ENCODE data around the gene P2RX1.

The P2RX1 gene

DNA sequence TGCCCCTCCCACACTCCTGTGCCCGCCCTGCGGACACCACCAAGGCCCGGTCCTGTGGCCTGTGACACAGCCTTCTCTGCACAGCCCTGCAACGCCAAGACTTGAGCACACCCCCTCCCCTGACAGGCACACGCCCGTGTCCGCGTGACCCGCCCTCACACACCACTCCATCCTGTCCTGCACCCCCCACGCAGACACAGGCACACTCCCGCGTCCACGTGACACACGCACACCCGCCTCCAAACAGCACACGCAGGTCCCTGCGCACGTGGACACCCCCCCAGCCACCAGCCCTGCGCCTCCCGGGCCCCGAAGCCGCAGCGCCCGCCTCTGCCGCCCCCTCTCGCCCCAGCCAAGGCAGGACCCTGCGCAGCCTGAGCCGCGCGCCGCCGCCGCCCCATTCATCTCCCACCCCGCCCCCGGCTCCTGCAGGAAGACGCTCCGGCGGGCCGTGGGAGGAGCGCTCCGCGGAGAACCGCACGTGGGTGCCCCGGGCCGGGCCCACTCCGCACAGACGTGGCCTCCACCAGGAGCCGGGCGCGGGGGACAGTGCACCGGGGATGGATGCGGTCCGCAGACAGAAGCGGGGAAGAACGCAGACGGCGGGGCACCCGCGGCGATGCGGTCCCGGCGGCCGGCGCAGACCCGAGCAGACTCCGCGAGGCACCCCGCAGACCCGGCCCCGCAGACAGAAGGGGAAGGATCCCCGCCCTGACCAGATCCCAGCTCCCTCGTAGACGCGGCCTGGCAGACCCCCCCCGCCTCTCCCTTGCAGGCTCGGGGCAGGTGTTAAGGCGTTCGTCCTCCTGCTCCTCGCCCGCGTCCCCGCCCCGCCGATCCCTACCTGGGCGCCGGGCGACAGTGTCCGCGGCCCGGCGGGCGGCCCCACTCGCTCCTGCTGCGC, 23.9 kb downstream of the P2RX1 start:
- DNase-seq (ENCODE audit: insufficient read length, low spot score) = peak; percentile 58
- FAIRE-seq = peak; percentile 97
- TF ChIP-seq TAF1 (IDR thresholded peaks at IDR 0.05; ENCODE audit: low read depth, low read length) (no peak), SPI1 (IDR thresholded peaks at IDR 0.05; ENCODE audit: low read depth, low read length) (no peak), POLR2AphosphoS5 (IDR thresholded peaks at IDR 0.05; ENCODE audit: low read depth, low read length) (no peak), PAX5 (IDR thresholded peaks at IDR 0.05; ENCODE audit: insufficient read depth, low read length, severe bottlenecking) (no peak), POLR2A (IDR thresholded peaks at IDR 0.05; ENCODE audit: low read depth, low read length) (no peak), POU2F2 (IDR thresholded peaks at IDR 0.05; ENCODE audit: low read depth, low read length) (no peak)

- DNase-seq (ENCODE audit: insufficient read length, low spot score) (no peak), FAIRE-seq (no peak)
- no peak for TF ChIP-seq POU2F2 (IDR thresholded peaks at IDR 0.05; ENCODE audit: low read depth, low read length)
- TF ChIP-seq POLR2A (IDR thresholded peaks at IDR 0.05; ENCODE audit: low read depth, low read length) = no peak
- no peak for TF ChIP-seq PAX5 (IDR thresholded peaks at IDR 0.05; ENCODE audit: insufficient read depth, low read length, severe bottlenecking)
- TF ChIP-seq TAF1 (IDR thresholded peaks at IDR 0.05; ENCODE audit: low read depth, low read length) = no peak
- no peak for TF ChIP-seq SPI1 (IDR thresholded peaks at IDR 0.05; ENCODE audit: low read depth, low read length)
- TF ChIP-seq POLR2AphosphoS5 (IDR thresholded peaks at IDR 0.05; ENCODE audit: low read depth, low read length) = no peak
These were observed 24.6 kb downstream of the P2RX1 start for GRCh38 chr17:3891626-3892094.

DNA sequence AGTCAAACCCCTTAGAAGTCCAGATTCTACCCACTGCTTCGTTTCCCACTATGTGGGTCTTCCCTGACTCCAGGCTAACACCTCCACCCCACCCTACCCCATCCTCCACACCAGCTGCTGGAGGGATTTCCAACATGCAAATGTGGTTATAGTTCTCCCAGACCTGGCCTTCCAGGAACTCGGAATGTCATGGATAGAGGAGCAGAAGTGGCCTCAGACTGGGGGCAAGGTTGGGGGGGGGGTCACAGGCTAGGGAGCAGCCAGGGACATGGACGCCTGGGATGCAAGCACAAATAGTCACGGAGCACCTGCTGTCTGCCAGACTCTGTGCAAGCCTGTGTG, 25.4 kb downstream of the P2RX1 start:
- TF ChIP-seq POU2F2 (IDR thresholded peaks at IDR 0.05; ENCODE audit: low read depth, low read length) (no peak), POLR2A (IDR thresholded peaks at IDR 0.05; ENCODE audit: low read depth, low read length) (no peak), TAF1 (IDR thresholded peaks at IDR 0.05; ENCODE audit: low read depth, low read length) (no peak)
- FAIRE-seq (no peak), DNase-seq (ENCODE audit: insufficient read length, low spot score) (no peak)

DNA sequence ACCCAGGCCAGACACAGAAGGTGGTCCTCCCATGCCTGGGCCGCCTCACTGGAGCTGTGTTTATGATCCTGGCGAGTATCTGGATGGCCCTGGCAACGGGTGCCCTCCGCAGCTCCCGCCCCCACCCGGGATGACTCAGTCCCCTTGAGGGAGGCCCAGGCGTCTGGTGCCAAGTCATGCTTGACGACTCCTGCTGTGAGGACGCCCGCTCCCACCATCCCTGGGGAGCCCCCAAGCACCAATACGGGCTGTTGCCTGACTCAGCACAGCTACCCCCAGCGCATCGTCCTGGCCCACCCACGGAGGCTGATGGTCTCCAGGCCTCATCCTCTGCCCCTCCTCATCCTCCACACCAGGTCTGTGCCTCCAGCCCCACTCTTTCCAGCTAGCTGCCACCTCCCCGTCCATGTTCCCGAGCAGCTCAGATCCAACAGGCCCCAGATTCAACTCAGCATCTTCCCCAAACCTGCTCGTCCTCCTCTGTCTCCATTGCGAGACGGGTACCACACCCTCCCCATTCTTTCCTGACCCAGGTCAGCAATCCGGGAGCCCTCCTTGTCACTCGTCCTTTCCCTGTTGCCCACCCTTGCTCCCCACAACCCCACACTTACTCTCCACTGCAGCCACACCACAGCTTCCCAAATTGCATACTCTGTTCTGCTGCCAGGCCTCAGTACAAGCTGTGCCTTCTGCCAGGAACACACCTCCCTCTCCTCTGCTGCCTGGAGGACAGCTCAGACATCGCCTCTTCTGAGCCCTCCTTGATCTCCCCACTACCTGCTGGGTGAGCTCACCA, 26.0 kb downstream of the P2RX1 start:
- no peak for DNase-seq (ENCODE audit: insufficient read length, low spot score)
- no peak for TF ChIP-seq POU2F2 (IDR thresholded peaks at IDR 0.05; ENCODE audit: low read depth, low read length)
- no peak for TF ChIP-seq POLR2AphosphoS5 (IDR thresholded peaks at IDR 0.05; ENCODE audit: low read depth, low read length)
- no peak for TF ChIP-seq TAF1 (IDR thresholded peaks at IDR 0.05; ENCODE audit: low read depth, low read length)
- no peak for TF ChIP-seq PAX5 (IDR thresholded peaks at IDR 0.05; ENCODE audit: insufficient read depth, low read length, severe bottlenecking)
- no peak for TF ChIP-seq SPI1 (IDR thresholded peaks at IDR 0.05; ENCODE audit: low read depth, low read length)
- no peak for TF ChIP-seq POLR2A (IDR thresholded peaks at IDR 0.05; ENCODE audit: low read depth, low read length)
- no peak for FAIRE-seq

- no peak for DNase-seq (ENCODE audit: insufficient read length, low spot score)
- FAIRE-seq = no peak
- no peak for TF ChIP-seq POLR2A (IDR thresholded peaks at IDR 0.05; ENCODE audit: low read depth, low read length)
- no peak for TF ChIP-seq POLR2AphosphoS5 (IDR thresholded peaks at IDR 0.05; ENCODE audit: low read depth, low read length)
- no peak for TF ChIP-seq SPI1 (IDR thresholded peaks at IDR 0.05; ENCODE audit: low read depth, low read length)
- TF ChIP-seq TAF1 (IDR thresholded peaks at IDR 0.05; ENCODE audit: low read depth, low read length) = no peak
- no peak for TF ChIP-seq POU2F2 (IDR thresholded peaks at IDR 0.05; ENCODE audit: low read depth, low read length)
- TF ChIP-seq PAX5 (IDR thresholded peaks at IDR 0.05; ENCODE audit: insufficient read depth, low read length, severe bottlenecking) = no peak
These were observed 26.8 kb downstream of the P2RX1 start for GRCh38 chr17:3889325-3890012.

GRCh38 chr17:3888343-3889171, 27.7 kb downstream of the P2RX1 start:
- FAIRE-seq (no peak), DNase-seq (ENCODE audit: insufficient read length, low spot score) (no peak)
- TF ChIP-seq PAX5 (IDR thresholded peaks at IDR 0.05; ENCODE audit: insufficient read depth, low read length, severe bottlenecking) (no peak), SPI1 (IDR thresholded peaks at IDR 0.05; ENCODE audit: low read depth, low read length) (no peak), TAF1 (IDR thresholded peaks at IDR 0.05; ENCODE audit: low read depth, low read length) (no peak), POLR2A (IDR thresholded peaks at IDR 0.05; ENCODE audit: low read depth, low read length) (no peak), POLR2AphosphoS5 (IDR thresholded peaks at IDR 0.05; ENCODE audit: low read depth, low read length) (no peak), POU2F2 (IDR thresholded peaks at IDR 0.05; ENCODE audit: low read depth, low read length) (no peak)

- TF ChIP-seq POU2F2 (IDR thresholded peaks at IDR 0.05; ENCODE audit: low read depth, low read length) (no peak), SPI1 (IDR thresholded peaks at IDR 0.05; ENCODE audit: low read depth, low read length) (no peak), POLR2A (IDR thresholded peaks at IDR 0.05; ENCODE audit: low read depth, low read length) (no peak), TAF1 (IDR thresholded peaks at IDR 0.05; ENCODE audit: low read depth, low read length) (no peak), PAX5 (IDR thresholded peaks at IDR 0.05; ENCODE audit: insufficient read depth, low read length, severe bottlenecking) (no peak), POLR2AphosphoS5 (IDR thresholded peaks at IDR 0.05; ENCODE audit: low read depth, low read length) (no peak)
- no peak for FAIRE-seq
- DNase-seq (ENCODE audit: insufficient read length, low spot score) = no peak
These were observed 28.5 kb downstream of the P2RX1 start for GRCh38 chr17:3887804-3888203.

DNA sequence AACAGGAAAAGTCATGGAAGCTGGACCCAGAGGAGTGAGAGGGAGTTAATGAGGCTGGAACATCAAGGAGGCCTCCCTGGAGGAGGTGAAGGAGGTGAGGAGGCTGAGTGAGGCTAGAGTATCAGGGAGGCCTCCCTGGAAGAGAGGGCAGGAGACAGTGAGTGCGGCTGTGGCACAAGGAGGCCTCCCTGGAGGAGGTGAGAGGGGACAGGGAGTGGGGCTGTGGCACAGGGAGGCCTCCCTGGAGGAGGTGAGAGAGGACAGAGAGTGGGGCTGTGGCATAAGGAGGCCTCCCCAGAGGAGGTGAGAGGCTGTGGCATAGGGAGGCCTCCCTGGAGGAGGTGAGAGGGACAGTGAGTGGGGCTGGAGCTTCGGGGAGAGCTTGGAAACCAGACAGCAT, 28.9 kb downstream of the P2RX1 start:
- TF ChIP-seq TAF1 (IDR thresholded peaks at IDR 0.05; ENCODE audit: low read depth, low read length) = no peak
- DNase-seq (ENCODE audit: insufficient read length, low spot score) (no peak), FAIRE-seq (no peak)

Data from GM12891 (cell line).